Measurements from ENCODE around the gene TMEM163.
"Not testable (repeated sequence)": the region's sequence is repeated elsewhere in the genome, so short reads cannot be mapped to it uniquely, and the experiment has no call there.

The TMEM163 gene

GRCh38 chr2:134609924-134610513 is 108.8 kb downstream of the TMEM163 start:
- DNase-seq: no peak

- no peak for DNase-seq
These were observed 114.8 kb downstream of the TMEM163 start for GRCh38 chr2:134603966-134604365.

GRCh38 chr2:134602666-134603065 is 116.1 kb downstream of the TMEM163 start:
- no peak for DNase-seq

GRCh38 chr2:134601264-134601663 is 117.5 kb downstream of the TMEM163 start:
- DNase-seq: no peak

GRCh38 chr2:134600208-134600607 is 118.6 kb downstream of the TMEM163 start:
- no peak for DNase-seq

GRCh38 chr2:134599236-134599635 is 119.6 kb downstream of the TMEM163 start:
- DNase-seq: no peak

GRCh38 chr2:134594399-134594798 is 124.4 kb downstream of the TMEM163 start:
- no peak for DNase-seq

GRCh38 chr2:134593519-134593918 is 125.3 kb downstream of the TMEM163 start:
- DNase-seq: no peak

GRCh38 chr2:134592377-134592776 is 126.4 kb downstream of the TMEM163 start:
- no peak for DNase-seq

GRCh38 chr2:134591526-134591925 is 127.3 kb downstream of the TMEM163 start:
- no peak for DNase-seq

- no peak for DNase-seq
These were observed 128.1 kb downstream of the TMEM163 start for GRCh38 chr2:134590679-134591078.

- DNase-seq: not testable (repeated sequence)
These were observed 129.4 kb downstream of the TMEM163 start for GRCh38 chr2:134589171-134590083.

GRCh38 chr2:134588556-134588955 is 130.2 kb downstream of the TMEM163 start:
- DNase-seq: no peak

- no peak for DNase-seq
These were observed 132.4 kb downstream of the TMEM163 start for GRCh38 chr2:134586326-134586965.

- no peak for DNase-seq
These were observed 134.7 kb downstream of the TMEM163 start for GRCh38 chr2:134583997-134584520.

- no peak for DNase-seq
These were observed 135.3 kb downstream of the TMEM163 start for GRCh38 chr2:134583462-134583861.

- DNase-seq: no peak
These were observed 136.3 kb downstream of the TMEM163 start for GRCh38 chr2:134582547-134582899.

GRCh38 chr2:134581877-134582546 is 136.8 kb downstream of the TMEM163 start:
- DNase-seq: no peak

- DNase-seq: no peak
These were observed 140.5 kb downstream of the TMEM163 start for GRCh38 chr2:134578316-134578715.

- DNase-seq: no peak
These were observed 142.3 kb downstream of the TMEM163 start for GRCh38 chr2:134576478-134576877.

GRCh38 chr2:134575888-134576287 is 142.9 kb downstream of the TMEM163 start:
- DNase-seq: no peak

GRCh38 chr2:134574611-134575330 is 144.0 kb downstream of the TMEM163 start:
- no peak for DNase-seq
